Effector memory CD8-positive, alpha-beta T cell (primary cell): Measurements from ENCODE around the gene ADCY6.

Source experiments
- ATAC-seq: fragments of 150-1000 bp; cut with Tn5 transposase; replicated peaks from 2 replicates; pipeline ENCODE4 v1.10.0; 2021; ENCODE audit warnings: mild to moderate bottlenecking, moderate library complexity
- DNase-seq, 3 experiments: peaks; one replicate each; pipeline ENCODE4 v3.0.0; 2021
- H3K27ac Mint-ChIP-seq, 2 donors: one replicate each; pipeline ENCODE4 v1.8.0; 2022; ENCODE audit warnings: mild to moderate bottlenecking in 2 of 2, mixed read lengths in 2 of 2, moderate library complexity in 2 of 2
- H3K27me3 Mint-ChIP-seq, 2 donors: one replicate each; pipeline ENCODE4 v1.8.0; 2022; ENCODE audit warnings: mixed read lengths in 2 of 2
- H3K36me3 Mint-ChIP-seq: one replicate; pipeline ENCODE4 v1.8.0; 2022; ENCODE audit warnings: mild to moderate bottlenecking, moderate library complexity, mixed read lengths; ENCODE audit not compliant: insufficient read depth
- H3K4me1 Mint-ChIP-seq, 2 donors: one replicate each; pipeline ENCODE4 v1.8.0; 2022; ENCODE audit warnings: low read depth in 2 of 2, mixed read lengths in 2 of 2
- H3K4me3 Mint-ChIP-seq, 2 donors: one replicate each; pipeline ENCODE4 v1.8.0; 2022; ENCODE audit warnings: mild to moderate bottlenecking in 2 of 2, mixed read lengths in 2 of 2, moderate library complexity in 2 of 2
- H3K9me3 Mint-ChIP-seq, 2 donors: one replicate each; pipeline ENCODE4 v1.8.0; 2022; ENCODE audit warnings: mixed read lengths in 2 of 2
- total RNA-seq, 9 experiments: gene quantifications; one replicate each; lab custom pipeline; 2026; lab: John Stamatoyannopoulos, UW

ADCY6 gene
- total RNA-seq: 0 to 3.6 (median 0.17) reads per million in 9 experiments

DNA sequence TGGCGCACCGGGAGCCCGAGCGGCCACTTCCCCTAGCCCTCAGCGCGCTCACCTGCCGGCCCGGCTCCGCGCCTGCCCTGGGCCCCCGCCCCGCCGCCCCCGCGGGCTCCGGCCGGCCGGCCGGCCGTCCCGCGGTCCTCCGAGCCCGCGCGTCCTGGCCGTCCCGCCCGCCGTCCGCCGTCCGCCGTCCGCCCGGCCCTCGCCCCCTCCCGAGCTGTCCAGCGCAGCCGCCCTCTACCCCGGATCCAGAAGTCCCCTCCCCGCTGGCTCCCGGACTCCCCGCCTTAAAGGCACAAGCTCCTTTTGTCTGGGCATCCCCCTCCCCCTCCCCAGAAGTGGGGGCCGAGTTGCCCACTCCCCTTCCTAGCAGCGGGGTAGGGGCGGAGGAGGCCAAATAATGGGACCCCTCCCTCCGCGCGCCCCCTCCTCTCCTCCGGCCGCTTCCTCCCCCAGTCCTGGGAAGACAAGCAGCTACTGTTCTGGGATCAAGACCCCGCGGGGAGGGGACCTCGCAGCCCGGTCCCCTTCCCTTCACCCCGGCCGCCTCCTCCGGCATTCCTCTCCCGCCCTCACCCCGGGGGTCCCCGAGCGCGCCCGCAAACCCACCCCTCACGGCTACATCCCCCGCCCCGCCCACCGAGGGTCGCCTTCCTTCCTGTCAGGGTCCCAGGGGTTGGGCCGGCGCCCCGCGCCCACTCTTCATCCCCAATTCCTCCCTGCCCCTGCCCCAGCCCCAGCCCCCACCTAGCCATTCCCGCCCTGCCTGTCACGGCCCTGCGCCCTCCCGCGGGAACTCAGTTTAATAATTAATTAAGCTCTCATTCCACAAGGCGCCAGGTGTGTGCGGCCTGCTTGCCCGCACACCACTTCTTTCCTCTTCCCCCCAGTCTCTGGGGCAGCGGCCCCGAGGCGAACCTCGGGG, at the start of gene ADCY6:
ADCY6 (minus strand) TSS at position 236 of the 922 bp plus-strand sequence. CDS start 5,655 bp downstream, outside the sequence.
- H3K4me3 Mint-ChIP-seq: peak within 1 kb of the TSS; percentile 75 to 77
- peaks cover 8 to 9% of the 10 kb centered on the region in 2 donors for H3K4me1 Mint-ChIP-seq
- H3K36me3 Mint-ChIP-seq: no peaks in the 10 kb centered on the region
- DNase-seq (no peak), ATAC-seq (peak; percentile 31)
- H3K27ac Mint-ChIP-seq: peak within 1 kb of the TSS in 1 of 2 donors; percentile 46
- H3K9me3 Mint-ChIP-seq: no peaks in the 10 kb centered on the region
- H3K27me3 Mint-ChIP-seq: peaks cover 56 to 67% of the 10 kb centered on the region in 2 donors

DNA sequence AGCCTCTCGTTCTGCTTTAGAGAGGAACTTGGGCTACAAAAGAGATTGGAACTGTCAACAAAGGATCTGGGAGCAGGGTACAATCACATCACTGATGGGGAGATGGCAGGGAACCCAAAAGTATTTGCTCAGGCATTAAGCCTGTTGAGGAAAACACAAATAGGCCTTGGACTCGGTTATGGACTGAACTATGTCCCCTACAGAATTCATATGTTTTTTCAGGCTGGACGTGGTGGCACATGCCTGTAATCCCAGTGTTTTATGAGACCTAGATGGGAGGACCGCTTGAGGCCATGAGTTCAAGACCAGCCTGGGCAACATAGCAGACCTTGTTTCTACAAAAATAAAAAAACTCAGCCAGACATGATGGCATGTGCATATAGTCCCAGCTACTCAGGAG, 49.2 kb upstream of the ADCY6 start:
- Mint-ChIP-seq H3K4me1 (peaks cover 0 to 1% of the 10 kb centered on the region in 2 donors), H3K4me3 (no peak overlapping the region), H3K27ac (peak overlapping the region in 1 of 2 donors; percentile 2), H3K9me3 (no peaks in the 10 kb centered on the region), H3K27me3 (no peaks in the 10 kb centered on the region), H3K36me3 (peaks cover 87% of the 10 kb centered on the region)
- ATAC-seq: no peak
- no peak for DNase-seq

DNA sequence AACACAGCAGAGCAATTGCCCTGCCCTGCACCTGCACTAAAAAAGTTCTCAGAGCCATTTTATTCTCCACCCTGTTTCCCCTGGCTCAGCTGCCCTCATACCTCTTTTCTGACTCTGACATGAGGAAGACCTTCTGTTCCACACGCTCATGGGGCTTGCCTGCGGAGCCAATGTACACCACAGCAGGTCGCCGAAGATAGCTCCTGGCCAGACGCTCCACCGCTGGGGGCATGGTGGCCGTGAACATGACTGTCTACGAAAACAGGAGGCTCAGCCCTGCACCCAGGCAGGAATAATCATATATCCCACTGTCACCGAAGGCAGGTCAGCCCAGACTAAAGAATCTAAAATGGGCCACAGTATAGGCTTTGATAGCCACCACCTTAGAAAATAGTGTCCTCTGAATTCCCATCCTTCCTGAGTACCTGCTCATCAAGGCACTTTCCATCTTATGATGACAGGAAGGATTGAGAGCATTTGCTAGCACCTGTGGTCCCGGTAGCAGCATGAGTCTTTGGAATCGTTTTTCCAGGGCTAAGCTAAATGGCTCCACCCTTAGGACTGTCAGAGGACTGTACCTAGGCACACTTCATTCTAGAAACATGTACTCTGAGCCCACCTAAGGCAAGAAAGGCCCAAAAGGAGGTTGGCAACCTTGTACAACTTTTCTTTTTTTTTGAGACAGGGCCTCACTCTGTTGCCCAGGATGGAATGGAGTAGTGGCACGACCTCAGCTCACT, 43.6 kb upstream of the ADCY6 start:
- H3K27ac Mint-ChIP-seq: peak overlapping the region; percentile 49 to 72
- H3K9me3 Mint-ChIP-seq: no peaks in the 10 kb centered on the region
- H3K27me3 Mint-ChIP-seq: no peaks in the 10 kb centered on the region

DNA sequence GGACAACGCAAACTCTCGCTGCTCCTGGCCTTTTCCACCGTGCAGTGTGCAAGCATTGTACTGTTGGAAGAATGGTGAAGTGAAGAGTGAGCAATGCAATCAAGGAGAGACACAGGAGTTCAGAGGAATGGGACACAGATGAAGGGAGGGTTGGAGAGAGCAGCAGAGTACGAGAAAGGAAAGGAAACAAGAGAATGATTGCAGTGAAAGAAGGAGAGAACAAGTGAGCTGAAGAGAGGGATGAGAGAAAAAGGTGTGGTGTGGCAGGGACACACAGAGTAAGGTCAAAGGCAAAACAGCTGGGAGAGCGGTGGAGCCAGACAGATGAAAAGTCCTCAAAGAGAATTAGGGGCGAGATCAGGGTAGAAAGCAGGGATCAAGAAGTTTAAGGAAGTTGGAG, 42.4 kb upstream of the ADCY6 start:
- Mint-ChIP-seq H3K9me3 (no peaks in the 10 kb centered on the region), H3K27ac (peak overlapping the region; percentile 2 to 23), H3K27me3 (no peaks in the 10 kb centered on the region), H3K4me1 (peaks cover 3 to 15% of the 10 kb centered on the region in 2 donors), H3K36me3 (peaks cover 67% of the 10 kb centered on the region), H3K4me3 (no peak overlapping the region)
- DNase-seq (no peak), ATAC-seq (no peak)

More for the DNA sequence above, 43.6 kb upstream of the ADCY6 start:
- H3K36me3 Mint-ChIP-seq: peaks cover 79% of the 10 kb centered on the region
- ATAC-seq (no peak), DNase-seq (no peak)
- H3K4me3 Mint-ChIP-seq: no peak overlapping the region
- H3K4me1 Mint-ChIP-seq: peaks cover 3 to 15% of the 10 kb centered on the region in 2 donors

DNA sequence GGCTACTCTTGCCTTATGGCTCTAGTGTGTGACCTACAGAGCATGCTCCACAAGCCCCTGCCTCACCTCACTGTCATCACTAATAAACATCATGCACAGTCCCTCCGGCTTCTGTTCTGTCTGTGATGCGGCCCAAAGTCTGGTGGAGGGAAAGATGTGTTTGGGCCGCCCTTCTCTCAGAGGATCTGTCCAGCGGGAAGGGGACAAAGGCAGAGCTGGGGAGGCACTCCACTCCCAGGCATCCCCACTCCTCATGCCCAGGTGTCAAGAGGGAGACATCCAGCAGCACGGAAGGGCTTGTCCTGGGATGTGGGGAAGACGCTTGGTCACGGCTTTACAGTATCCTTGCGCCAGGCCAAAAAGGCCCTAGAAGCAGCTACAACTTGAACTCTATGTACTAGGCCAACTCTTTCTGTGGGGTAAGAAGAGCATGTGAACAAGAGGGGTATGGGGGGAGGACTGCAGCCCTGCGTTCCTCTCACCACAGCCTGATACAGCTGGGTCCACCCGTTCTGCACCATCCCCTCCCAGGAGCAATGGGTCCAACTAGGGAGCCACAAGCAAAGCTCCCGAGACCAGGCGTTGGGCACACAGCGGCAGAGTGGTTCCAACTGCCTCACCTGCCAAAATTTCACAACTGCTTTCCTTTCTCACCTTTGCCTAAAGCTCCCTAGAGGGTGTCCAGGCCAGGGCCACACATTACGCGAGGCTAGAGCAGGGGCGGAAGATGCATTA, 40.1 kb upstream of the ADCY6 start:
- no peak for ATAC-seq
- H3K27me3 Mint-ChIP-seq: no peaks in the 10 kb centered on the region
- H3K27ac Mint-ChIP-seq: peak overlapping the region in 1 of 2 donors; percentile 57
- H3K36me3 Mint-ChIP-seq: peaks cover 45% of the 10 kb centered on the region
- H3K9me3 Mint-ChIP-seq: no peaks in the 10 kb centered on the region
- H3K4me3 Mint-ChIP-seq: no peak overlapping the region
- DNase-seq: no peak
- peaks cover 14 to 21% of the 10 kb centered on the region in 2 donors for H3K4me1 Mint-ChIP-seq

DNA sequence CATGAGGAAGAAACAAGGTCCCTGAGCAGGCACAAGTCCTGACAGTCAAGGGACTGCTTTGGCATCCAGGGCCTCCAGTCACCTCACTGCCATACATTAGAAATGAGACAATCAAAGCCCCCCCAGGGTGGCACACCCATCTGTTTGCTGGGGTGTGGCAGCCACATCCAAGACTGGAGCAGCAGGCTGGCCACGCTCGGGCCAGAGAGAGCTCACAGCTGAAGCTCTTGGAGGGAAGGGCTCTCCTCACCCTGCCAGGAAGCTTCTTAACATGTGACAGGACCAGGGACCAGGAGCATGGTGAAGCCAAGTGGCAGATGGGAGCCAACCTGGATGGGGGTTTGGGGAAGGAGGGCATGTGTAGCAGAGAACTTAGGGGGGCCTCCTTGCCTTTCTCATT, 39.4 kb upstream of the ADCY6 start:
- Mint-ChIP-seq H3K27me3 (no peaks in the 10 kb centered on the region), H3K4me1 (peaks cover 18 to 26% of the 10 kb centered on the region in 2 donors), H3K27ac (peak overlapping the region in 1 of 2 donors; percentile 57), H3K9me3 (no peaks in the 10 kb centered on the region), H3K4me3 (no peak overlapping the region), H3K36me3 (peaks cover 37% of the 10 kb centered on the region)
- DNase-seq (no peak), ATAC-seq (no peak)

DNA sequence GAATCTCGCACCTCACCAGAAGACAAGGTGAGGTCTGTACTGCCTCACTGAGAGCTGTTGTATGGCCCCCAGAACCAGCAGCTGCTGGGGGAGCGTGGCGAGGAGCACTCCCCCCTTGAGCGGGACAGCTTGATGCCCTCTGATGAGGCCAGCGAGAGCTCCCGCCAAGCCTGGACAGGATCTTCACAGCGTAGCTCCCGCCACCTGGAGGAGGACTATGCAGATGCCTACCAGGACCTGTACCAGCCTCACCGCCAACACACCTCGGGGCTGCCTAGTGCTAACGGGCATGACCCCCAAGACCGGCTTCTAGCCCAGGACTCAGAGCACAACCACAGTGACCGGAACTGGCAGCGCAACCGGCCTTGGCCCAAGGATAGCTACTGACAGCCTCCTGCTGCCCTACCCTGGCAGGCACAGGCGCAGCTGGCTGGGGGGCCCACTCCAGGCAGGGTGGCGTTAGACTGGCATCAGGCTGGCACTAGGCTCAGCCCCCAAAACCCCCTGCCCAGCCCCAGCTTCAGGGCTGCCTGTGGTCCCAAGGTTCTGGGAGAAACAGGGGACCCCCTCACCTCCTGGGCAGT, 38.7 kb upstream of the ADCY6 start:
- Mint-ChIP-seq H3K4me1 (peaks cover 18 to 26% of the 10 kb centered on the region in 2 donors), H3K9me3 (no peaks in the 10 kb centered on the region), H3K27ac (peak overlapping the region; percentile 33 to 57), H3K27me3 (no peaks in the 10 kb centered on the region), H3K4me3 (no peak overlapping the region), H3K36me3 (peaks cover 31% of the 10 kb centered on the region)
- ATAC-seq (no peak), DNase-seq (no peak)

DNA sequence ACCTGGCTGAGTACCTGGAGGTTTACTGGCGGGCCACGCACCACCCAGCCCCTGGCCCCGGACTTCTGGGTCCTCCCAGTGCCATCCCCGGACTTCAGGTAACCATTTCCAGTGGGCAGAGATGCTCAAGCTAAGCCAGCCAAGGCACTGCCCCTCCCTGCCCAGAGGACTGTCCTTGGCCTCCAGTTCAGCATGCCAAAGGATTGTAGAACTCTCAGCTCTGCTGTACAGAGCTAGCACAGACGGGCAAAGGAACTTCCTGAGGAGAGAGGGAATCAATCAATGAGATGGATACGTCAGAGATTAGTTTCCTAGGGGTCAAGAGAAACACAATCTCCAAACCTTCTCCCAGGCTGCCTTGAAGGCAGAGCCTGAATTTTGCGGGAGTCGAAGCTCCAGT, 38.1 kb upstream of the ADCY6 start:
- Mint-ChIP-seq H3K27ac (peak overlapping the region in 1 of 2 donors; percentile 33), H3K9me3 (no peaks in the 10 kb centered on the region), H3K4me3 (no peak overlapping the region), H3K36me3 (peaks cover 27% of the 10 kb centered on the region), H3K27me3 (no peaks in the 10 kb centered on the region), H3K4me1 (peaks cover 22 to 26% of the 10 kb centered on the region in 2 donors)
- DNase-seq (no peak), ATAC-seq (no peak)

DNA sequence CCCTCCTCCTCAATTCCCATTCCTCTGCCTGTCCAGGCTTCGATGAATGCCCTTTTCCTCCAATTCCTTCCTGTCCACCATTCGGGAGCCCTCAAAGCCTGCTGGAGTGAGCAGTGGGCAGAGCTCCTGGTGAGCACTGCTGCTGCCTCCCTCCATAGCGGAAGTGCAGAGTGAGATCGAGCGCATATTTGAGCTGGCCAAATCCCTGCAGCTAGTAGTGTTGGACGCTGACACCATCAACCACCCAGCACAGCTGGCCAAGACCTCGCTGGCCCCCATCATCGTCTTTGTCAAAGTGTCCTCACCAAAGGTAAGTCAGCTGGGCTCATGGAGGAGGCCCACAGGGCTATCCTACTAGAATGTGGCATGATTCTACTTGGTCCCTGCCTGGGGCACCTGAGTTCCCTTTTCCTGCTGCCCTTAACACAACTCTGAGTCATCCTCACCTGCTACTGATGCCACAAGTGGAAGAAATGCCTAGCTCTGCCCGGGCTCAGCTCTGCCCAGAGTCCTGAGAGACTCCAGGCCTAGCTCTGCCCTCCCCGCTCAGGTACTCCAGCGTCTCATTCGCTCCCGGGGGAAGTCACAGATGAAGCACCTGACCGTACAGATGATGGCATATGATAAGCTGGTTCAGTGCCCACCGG, 37.4 kb upstream of the ADCY6 start:
- Mint-ChIP-seq H3K27ac (peak overlapping the region in 1 of 2 donors; percentile 33), H3K4me1 (peaks cover 22 to 24% of the 10 kb centered on the region in 2 donors), H3K4me3 (no peak overlapping the region), H3K9me3 (no peaks in the 10 kb centered on the region), H3K36me3 (peaks cover 20% of the 10 kb centered on the region), H3K27me3 (no peaks in the 10 kb centered on the region)
- no peak for DNase-seq
- ATAC-seq: no peak

DNA sequence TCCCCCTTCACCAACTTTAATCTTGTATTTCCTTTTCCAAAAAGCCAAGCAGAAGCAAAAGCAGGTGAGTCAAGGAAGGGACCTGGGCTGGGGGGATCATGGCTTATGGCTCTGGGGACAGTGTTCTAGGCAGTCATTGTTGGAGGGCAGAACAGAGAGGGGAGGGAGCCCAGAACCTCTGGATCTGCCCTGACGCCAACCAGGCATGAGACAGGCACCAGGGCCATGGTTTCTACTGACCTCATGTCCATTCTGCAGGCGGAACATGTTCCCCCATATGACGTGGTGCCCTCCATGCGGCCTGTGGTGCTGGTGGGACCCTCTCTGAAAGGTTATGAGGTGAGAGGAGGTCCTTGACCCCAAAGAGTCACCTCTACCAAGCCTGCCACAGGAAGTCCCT, 36.0 kb upstream of the ADCY6 start:
- Mint-ChIP-seq H3K4me3 (no peak overlapping the region), H3K36me3 (peaks cover 8% of the 10 kb centered on the region), H3K27me3 (no peaks in the 10 kb centered on the region), H3K27ac (peak overlapping the region; percentile 48 to 65), H3K9me3 (no peaks in the 10 kb centered on the region), H3K4me1 (peaks cover 20 to 24% of the 10 kb centered on the region in 2 donors)
- no peak for ATAC-seq
- DNase-seq: no peak

DNA sequence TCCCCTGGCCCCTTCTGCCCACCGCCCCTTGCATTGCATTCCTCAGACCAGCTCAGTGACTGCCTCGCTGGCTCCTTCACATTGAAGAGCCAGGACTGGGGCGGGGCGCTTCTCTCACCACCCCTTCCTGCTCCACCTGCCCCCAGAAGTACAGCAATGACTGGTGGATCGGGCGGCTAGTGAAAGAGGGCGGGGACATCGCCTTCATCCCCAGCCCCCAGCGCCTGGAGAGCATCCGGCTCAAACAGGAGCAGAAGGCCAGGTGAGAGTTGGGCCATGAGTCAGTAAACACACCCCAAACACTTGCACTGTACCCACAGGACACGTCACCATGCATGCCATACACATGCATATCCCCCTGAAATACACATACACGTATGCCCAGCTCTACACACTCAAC, 35.2 kb upstream of the ADCY6 start:
- Mint-ChIP-seq H3K4me1 (peaks cover 19 to 23% of the 10 kb centered on the region in 2 donors), H3K27me3 (no peaks in the 10 kb centered on the region), H3K27ac (peak overlapping the region; percentile 48 to 65), H3K9me3 (no peaks in the 10 kb centered on the region), H3K4me3 (peak overlapping the region in 1 of 2 donors; percentile 0), H3K36me3 (peaks cover 3% of the 10 kb centered on the region)
- DNase-seq (peak; percentile 32 to 50 (median 33)), ATAC-seq (peak; percentile 91)

DNA sequence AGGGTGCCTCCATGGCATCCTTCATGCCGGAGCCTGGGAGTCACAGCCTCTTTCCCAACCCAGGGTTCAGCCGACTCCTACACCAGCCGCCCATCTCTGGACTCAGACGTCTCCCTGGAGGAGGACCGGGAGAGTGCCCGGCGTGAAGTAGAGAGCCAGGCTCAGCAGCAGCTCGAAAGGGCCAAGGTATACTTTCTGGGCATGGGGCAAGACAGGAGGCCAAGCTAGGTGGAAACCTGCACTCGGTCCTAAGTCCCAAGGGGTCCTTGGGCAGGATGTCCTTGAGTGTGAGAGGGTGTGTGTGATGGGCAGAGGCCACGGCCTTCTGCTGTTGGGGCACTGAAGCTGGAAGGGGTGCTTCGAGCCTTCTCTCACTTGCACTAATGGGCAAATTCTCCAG, 34.4 kb upstream of the ADCY6 start:
- H3K27ac Mint-ChIP-seq: peak overlapping the region; percentile 1 to 48
- DNase-seq (no peak), ATAC-seq (no peak)
- no peaks in the 10 kb centered on the region for H3K27me3 Mint-ChIP-seq
- no peaks in the 10 kb centered on the region for H3K9me3 Mint-ChIP-seq
- H3K36me3 Mint-ChIP-seq: no peaks in the 10 kb centered on the region
- H3K4me1 Mint-ChIP-seq: peaks cover 18 to 26% of the 10 kb centered on the region in 2 donors
- H3K4me3 Mint-ChIP-seq: no peak overlapping the region
